NCI-H526 (cell line): ENCODE results near the gene WDR49.

ENCODE experiments used
- DNase-seq, 2 experiments: peaks; one replicate each; lab custom pipeline; 2025; lab: John Stamatoyannopoulos, UW

Gene WDR49

GRCh38 chr3:167487556-167487955 lies 166.2 kb downstream of the WDR49 start:
- no peak for DNase-seq

GRCh38 chr3:167484551-167484950 lies 169.2 kb downstream of the WDR49 start:
- DNase-seq = no peak

GRCh38 chr3:167483708-167484475 lies 169.8 kb downstream of the WDR49 start:
- no peak for DNase-seq

- DNase-seq = no peak
These were observed 172.6 kb downstream of the WDR49 start for GRCh38 chr3:167481164-167481563.

GRCh38 chr3:167480748-167481147 lies 173.0 kb downstream of the WDR49 start:
- no peak for DNase-seq

- DNase-seq = no peak
These were observed 179.9 kb downstream of the WDR49 start, which contains the start of gene SERPINI2 for GRCh38 chr3:167473863-167474262. Gene SERPINI2 (minus strand): TSS chr3:167474042. CDS start chr3:167471834, 2,208 bp downstream.

GRCh38 chr3:167469381-167469780 lies 184.4 kb downstream of the WDR49 start:
- DNase-seq = no peak

GRCh38 chr3:167467848-167468611 lies 185.7 kb downstream of the WDR49 start:
- no peak for DNase-seq

- no peak for DNase-seq
These were observed 186.8 kb downstream of the WDR49 start for GRCh38 chr3:167466966-167467365.

- no peak for DNase-seq
These were observed 197.5 kb downstream of the WDR49 start for GRCh38 chr3:167456157-167456799.

GRCh38 chr3:167453815-167454214 lies 199.9 kb downstream of the WDR49 start:
- DNase-seq = no peak

- no peak for DNase-seq
These were observed 202.5 kb downstream of the WDR49 start for GRCh38 chr3:167451282-167451681.

- no peak for DNase-seq
These were observed 203.1 kb downstream of the WDR49 start for GRCh38 chr3:167450675-167451074.

GRCh38 chr3:167450195-167450594 lies 203.5 kb downstream of the WDR49 start:
- no peak for DNase-seq

GRCh38 chr3:167445491-167445890 lies 208.3 kb downstream of the WDR49 start:
- no peak for DNase-seq

GRCh38 chr3:167441256-167441655 lies 212.5 kb downstream of the WDR49 start:
- no peak for DNase-seq

GRCh38 chr3:167437428-167438139 lies 216.2 kb downstream of the WDR49 start:
- no peak for DNase-seq
